GM18909 (cell line): ENCODE data around the gene DIRAS1.
A peak's percentile ranks its signal among the peaks of the same experiment; 100 is the strongest.

ENCODE experiments used
- ATAC-seq: cut with Tn5 transposase; IDR thresholded peaks from one replicate; pipeline ENCODE4 v1.9.1; 2021; ENCODE audit warnings: mild to moderate bottlenecking; ENCODE audit not compliant: unreplicated experiment, poor library complexity

The DIRAS1 gene

DNA sequence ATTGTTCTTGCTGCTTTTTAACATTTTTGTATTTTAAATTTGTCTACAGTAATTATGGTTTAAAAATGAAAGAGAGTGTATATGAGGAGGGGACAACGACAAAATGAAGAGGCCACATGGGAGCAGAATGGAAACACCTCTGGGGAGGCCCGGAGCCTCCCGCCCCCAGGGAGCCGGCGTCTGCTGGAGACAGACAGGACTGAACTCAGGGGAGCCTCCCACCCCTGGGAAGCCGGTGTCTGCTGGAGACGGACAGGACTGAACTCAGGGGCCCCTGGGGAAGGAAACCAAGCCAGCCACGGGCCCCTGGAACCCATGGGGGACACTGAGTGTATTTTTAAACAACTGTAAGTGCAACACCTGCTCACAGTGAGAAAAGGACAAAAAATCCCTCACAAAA is 35.3 kb upstream of the DIRAS1 start:
- no peak for ATAC-seq

DNA sequence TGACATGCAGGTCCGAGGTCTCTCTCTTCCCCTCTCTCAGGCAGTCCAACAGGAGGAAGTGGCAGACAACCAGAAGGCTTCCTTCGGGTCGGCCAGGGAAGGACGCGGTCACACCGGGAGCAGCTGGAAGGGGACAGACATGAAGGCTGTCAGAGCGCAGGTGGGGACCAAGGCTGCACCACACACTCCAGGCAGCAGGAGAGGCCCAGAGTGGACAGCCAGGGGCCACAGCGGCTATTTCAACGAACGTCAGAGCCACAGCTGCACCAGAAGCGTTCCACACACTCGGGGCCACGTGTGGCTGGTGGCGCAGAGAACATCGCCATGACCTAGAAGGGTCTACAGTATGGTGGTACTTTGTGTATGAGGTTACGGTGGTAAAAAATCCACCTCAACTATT is 34.6 kb upstream of the DIRAS1 start:
- no peak for ATAC-seq

DNA sequence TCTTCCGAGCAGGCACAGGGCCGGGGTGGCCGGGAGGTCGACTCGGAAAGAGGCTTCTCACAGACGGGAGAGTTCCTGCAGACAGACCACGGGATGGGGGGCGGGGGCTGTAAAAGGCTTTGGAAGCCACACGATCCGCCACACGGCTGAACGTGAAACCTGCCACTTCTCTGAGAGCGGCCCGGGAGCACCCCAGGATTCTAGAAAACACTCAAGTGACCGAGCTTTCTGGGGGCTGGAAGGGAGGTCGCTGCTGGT is 34.2 kb upstream of the DIRAS1 start:
- no peak for ATAC-seq

DNA sequence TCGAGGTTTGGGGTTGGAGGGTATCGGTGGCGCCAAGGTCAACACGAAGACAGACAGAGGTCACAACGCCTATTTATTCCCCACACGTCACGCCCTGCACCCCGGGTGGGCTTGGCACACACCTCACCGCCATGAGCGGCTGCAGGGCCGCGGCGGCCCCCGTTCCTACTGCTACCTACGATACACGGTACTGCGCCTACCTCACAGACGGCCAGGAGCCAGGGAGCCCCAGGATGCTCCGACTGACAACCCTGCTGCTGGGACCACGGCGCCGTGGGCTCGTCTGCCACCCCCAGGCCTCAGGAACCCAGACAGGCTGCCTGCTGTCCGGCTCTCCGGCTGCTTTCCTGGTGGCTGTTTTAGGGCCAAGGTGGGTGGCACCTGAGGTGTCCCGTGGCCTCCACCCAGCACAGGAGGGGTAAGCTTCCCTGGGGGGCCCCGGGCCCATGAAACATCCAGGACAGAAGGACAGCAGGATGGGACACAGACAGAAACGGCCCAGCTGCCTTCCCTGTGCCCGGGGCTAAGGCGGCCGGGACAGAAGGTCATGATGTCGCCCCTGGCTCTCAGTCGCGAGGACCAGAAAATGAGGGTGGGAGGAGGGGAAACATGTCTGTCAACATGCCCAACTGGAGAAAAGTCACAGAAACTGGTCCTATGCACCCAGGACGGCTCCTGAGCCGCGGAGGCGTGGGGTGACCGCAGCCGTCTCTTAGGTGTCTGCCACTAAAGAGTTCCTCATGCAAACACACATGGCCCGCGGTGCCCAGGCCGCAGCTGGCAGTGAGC is 33.7 kb upstream of the DIRAS1 start:
- ATAC-seq: no peak

DNA sequence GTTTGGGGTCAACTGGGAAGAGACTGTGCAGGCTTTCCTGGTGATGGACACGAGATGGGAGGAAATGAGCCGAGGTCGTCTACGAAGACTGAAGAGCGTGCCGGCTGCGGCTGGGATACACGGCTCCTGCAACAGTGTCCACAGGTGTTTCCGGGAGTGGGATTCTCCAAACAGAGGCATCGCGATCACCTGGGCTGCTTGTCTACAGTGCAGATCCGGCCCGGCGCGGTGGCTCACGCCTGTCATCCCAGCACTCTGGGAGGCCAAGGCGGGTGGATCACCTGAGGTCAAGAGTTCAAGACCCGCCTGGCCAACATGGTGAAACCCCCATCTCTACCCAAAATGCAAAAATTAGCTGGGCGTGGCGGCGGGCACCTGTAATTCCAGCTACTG is 30.3 kb upstream of the DIRAS1 start:
- ATAC-seq: no peak

DNA sequence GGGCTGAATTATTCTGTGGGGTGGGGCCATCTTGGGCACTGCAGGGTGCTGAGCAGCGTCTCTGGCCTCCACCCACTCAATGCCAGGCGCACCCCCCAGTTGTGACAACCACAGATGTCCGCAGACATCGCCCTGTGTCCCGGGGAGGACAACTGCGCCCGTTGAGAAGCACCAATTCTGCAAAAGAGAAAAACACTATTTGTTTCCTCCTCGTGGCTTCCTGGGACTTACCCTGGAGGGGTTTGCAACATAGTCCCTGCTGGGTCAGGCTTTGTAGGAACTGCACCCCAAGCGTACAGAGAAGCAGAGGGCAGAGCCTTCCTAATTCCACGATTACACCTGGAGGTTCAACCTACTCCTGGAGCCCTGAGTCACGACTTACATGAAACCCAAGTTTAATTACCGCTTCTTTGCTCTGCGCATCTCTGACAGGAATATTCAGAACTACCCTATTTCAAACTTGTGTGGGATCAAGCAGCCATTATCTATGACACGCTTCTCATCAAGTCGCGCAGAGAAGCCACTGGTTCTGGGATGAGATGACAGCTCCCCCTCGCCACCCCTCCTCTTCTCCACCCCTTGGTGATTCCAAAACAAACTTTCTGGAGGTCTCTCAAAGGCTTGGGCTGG is 29.8 kb upstream of the DIRAS1 start:
- ATAC-seq: no peak

DNA sequence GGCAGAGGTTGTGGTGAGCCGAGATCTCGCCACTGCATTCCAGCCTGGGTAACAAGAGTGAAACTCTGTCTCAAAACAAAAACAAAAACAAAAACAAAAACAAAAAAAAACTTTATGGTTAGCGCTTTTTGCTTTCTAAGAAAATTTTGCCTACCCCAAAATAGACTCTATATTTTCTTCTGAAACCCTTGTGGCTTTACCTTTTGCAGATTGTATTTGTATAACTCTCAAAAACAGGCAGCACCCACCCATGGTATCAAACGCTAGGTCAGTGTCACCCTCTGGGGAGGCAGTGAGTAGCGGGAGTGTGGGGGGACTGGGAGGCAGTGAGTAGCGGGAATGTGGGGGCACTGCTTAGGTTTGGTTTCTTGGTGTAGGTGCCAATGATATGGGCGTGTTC is 26.2 kb upstream of the DIRAS1 start:
- ATAC-seq: no peak

DNA sequence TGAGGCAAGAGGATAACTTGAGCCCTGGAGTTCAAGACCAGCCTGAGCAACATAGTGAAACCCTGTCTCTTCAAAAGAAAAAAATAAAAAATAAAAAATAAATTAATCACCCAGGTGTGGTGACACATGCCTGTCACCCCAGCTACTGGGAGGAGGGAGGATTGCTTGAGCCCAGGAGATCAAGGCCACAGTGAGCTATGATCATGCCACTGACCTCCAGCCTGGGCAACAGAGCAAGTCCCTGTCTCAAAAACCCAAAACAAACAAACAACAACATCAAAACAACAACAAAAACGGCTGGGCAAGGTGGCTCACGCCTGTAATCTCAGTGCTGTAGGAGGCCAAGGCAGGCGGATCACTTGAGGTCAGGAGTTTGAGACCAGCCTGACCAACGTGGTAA is 22.9 kb upstream of the DIRAS1 start:
- no peak for ATAC-seq

DNA sequence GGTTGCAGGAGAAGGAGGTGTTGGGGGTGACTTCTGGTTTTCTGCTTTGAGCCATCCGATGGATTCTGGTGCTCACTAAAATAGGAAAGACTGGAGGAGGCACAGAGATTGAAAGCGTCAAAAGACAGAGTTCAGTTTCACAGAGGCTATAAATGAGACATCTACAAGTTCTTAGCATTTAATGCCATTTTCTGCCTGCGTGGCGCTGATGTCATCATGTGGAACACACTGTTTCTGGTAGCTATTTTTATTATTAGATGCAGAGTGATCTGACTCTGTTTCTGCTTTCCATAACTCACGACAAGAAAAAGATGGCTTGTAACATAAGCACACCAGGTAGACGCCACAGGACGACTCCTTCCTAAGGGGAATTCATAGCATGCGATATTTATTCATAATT is 21.9 kb upstream of the DIRAS1 start:
- ATAC-seq: no peak

DNA sequence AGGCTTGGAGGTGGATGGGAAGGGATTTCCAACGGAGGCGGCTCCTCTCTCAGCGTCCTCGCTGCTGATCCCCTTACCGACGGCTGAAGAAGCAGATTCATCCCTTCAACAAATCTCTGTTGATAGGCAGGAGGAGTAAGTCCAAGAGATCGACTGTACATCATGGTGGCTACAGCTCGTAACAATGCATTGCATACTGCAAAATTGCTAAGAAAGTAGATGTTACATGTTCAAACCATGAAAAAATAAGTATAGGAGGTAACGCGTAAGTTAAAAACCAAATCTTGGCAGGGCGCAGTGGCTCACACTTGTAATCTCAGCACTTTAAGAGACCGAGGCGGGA is 19.1 kb upstream of the DIRAS1 start:
- no peak for ATAC-seq

DNA sequence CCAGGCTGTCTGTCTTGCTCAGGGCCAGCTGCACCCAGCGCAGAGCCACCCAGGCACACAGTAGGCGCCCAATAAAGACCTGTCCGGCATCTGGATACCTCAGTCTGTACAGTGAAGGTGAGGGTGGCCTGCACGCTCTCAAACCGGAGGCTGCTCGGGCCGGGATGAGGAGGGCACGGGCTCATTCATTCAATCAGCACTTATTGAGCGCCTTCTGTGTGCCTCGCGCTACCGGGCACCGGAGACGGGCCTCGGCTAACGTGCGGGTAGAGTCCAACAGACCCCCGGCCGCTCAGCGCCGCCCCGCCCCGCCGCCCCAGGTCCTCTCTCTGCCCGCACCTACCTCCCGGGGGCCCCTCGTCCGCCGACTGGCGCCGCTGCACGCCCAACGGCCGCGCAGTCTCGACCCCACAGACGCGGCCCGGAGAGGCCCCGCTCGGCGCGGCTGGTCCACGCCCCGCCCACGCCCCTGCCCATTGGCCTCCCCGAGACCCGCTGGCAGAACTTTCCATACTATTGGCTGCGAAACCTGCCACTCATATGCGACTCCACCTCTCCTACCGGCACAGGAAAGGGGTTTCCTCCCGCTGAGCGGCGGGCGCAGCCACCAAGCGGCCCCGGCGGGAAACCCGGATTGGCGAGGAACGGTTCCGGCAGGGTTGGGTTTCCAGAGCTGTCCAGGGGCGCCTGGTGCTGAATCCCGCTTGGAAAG is 18.6 kb upstream of the DIRAS1 start, which contains the start of gene SLC39A3:
Gene SLC39A3 (minus strand): TSS at position 416 of the 712 bp plus-strand sequence. CDS start 2,760 bp downstream, outside the sequence.
- ATAC-seq: peak; percentile 94

DNA sequence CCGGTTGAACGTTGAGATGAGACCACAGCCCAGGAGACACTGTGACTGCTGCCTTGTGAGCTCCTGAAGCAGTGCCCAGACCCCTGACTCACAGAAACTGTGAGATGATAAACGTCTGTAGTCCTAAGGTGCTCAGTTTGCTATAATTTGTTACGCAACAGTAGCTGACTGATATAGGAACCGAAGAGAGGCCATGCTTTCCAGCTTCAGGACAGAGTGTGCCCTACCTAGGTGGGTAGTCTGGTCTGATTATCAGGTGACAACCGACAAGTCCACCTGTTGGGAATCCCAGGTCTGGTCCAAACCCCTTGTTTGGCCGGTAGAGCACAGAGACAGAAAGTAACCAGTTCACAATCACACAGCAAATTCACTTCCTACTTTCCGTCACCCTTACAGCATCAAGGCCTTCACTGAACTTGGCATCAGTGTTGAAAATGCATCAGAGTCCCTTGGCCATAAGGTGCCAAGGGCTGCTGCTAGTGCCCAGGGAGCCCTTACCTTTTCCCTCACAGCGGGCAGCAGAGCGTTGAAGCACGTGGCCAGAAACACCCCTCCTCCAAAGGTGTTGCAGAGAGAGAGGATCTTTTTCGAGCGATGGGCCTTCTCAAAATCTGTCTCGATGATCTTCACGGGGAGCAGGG is 15.5 kb upstream of the DIRAS1 start:
- ATAC-seq: no peak

DNA sequence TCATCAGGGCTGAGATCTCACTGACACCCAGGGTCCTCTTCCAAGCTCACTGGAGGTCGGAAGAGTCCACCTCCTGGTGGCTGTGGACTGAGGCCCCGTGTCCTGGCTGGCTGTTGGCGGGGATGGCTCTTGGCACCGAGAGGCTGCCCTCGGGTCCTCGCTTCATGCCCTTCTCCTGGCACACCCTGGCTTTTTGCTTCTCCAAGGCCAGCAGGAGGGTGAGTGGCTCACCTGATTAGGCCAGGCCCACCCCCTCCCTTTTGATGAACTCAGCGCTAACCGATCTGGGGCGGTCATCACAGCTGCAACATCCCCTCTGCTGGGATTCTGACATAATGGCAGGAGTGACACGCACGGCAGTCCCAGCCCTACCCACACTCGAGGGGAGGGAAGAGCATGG is 14.2 kb upstream of the DIRAS1 start:
- ATAC-seq: no peak

DNA sequence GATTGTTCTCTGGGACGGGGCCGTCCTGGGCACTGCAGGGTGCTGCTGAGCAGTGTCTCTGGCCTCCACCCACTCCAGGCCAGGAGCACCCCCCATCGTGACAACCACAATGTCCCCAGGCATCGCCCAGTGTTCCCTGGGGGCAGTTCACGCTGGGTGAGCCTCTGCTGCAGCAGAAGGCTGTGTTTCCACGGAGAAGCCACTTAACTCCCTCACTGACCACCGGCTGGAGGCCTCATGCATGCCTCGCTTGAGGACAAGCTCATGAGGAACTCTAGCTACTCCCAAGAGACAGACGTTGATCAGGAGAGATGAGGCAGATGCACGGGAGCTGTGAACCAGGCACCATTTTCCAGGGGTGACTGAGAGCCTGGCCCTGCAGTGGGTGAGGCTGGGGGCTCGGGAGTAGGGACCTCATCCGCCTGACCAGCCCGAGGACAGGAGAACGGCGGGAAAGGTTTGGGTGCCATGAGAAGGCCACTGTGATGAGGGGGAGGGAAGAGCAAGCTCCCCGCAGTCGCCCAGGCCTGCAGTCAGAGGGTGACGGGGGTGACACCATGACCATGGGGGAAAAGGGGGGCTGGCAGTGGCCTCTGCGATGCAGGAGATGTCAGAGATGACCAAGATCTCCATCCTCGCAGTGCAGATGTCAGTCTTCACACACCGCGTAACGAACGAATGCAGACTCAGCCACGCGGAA is 13.6 kb upstream of the DIRAS1 start:
- ATAC-seq: no peak

DNA sequence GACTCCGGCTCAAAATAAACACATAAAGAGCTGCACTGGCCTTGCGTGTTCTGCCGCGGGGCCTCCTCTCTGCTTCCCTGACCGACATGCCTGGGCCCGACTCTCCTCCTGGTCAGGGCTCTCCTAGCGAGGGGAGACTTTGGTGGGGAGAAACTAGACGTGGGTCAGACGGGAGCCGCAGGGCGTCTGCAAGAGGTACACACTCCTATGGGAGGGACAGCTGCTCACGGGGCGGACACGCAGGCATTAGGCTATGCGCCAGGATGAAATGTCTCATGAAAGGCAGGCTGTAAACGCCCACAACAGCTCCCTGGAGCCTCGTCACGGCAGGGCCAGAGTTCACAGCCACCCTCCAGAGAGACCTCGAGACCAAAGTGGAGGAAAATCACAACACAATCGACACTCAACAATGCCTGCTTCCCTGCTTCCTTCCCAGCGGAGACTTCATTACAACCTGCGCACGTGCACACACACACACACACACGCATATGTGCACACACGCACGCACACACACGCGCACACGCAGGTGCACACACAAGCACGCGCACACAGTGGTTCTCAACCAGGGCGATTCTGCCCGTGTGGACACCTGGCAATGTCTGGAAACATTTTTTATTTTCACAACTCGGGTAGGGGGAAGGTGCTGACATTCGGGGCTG is 12.9 kb upstream of the DIRAS1 start:
- ATAC-seq: no peak

DNA sequence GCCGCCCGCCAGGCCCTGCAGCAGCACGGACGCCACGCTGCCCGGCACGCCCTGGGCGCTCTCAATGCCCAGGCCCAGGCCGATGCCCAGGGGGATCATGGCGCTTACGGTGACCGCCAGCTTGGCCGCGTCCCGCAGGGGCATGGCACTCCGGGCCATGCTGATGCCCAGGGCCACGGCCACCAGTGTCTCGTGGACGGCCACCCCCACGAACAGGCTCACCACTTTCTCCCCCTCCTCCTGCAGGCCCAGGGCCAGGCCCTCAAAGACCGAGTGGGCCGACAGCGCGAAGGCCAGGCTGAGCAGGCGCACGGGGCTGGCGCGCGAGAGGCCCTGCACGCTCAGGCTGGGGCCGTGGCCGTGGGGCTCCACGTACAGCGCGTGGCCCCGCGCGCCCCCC is 11.7 kb upstream of the DIRAS1 start:
- ATAC-seq: no peak

DNA sequence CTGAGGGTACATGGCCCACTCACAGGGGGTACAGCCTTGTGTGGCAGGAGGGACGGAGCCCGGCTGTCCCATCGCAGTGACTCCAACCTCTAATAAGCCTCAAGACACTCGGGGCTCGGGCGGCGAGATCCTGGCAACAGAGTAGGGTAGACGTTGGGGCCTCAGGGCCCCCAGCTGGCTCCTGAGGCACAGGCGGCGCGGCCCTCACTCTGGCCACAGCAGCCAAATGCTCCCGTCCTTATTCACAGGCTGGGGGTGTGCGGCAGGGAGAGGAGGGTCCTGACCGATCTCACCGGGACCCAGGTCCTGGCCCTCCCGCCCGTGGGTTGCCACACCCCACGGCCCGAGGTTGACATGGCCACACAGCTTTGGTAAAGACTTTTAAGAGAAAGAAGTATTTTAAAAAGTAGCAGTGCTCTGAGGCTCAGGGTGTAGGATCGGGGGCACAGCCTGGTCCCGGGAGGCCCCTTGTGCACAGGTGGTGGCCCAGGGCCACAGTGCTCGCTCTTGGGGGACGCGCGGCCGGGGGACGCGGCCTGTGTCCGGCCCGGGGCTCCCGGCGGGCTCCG is 11.1 kb upstream of the DIRAS1 start:
- ATAC-seq: no peak

DNA sequence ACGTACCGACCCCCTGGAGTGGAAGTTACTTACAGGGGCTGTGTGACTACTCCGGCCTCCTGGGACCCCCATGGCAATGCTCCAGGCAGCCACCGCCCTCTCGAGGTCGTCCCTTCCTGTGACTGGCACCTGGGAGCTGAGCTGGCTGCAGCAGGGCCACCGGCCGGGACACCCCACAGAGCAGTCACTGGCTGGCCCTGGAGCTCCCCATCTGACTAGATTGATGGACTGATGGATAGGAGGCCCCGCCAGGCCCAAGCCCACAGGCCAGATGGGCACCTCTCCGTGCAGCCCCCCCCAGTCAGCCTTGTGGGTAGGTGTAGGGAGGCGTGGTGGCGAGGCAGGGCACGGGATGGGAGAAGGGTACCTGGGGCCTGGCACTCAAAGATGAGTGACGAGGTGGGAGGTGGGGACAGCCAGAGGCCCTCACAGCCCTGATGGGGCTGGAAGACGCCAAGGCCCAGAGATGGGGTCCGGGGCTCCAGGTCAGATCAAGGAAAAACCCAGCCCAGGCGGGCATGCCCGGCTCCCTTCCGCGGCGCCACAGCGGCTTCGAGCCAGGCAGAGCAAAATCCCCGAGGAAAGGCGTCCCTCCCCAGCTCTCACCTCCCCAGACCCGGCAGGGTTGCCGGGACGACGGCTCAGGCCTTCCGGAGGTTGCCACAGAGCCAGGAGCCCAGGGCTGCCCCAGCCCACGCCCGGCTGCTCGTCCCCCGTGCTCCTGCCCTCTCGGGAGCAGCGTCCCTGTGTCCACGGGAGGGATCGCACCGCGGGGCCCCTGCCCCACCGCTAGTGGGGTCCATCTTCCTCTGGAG is 10.2 kb upstream of the DIRAS1 start:
- ATAC-seq: no peak
